ENCODE data around the gene COL28A1.
"Not testable (repeated sequence)": the region's sequence is repeated elsewhere in the genome, so short reads cannot be mapped to it uniquely, and the experiment has no call there.

COL28A1 gene

GRCh38 chr7:7408001-7408770 lies 127.5 kb downstream of the COL28A1 start:
- FAIRE-seq = no peak

GRCh38 chr7:7405461-7405860 lies 130.2 kb downstream of the COL28A1 start:
- no peak for FAIRE-seq

GRCh38 chr7:7399707-7400106 lies 136.0 kb downstream of the COL28A1 start:
- FAIRE-seq = no peak

DNA sequence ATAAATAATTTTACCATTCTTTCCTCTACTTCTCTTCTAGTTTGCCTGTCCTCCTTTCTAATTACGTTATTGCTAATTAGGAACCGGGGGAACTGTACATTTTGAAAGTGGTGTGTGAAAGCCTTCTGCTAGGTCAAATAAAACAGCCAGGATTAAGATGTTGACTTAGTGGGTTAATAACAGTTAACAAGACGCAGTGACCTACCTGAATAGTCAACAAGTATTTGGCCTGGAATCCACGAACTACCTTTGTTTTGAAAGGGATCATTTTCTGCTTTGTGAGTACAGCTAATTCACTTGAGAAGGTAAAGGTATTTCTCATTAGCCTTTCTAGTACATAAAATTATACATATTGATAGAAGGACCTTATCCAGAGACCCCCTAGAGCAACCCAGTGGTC lies 139.9 kb downstream of the COL28A1 start:
- no peak for FAIRE-seq

DNA sequence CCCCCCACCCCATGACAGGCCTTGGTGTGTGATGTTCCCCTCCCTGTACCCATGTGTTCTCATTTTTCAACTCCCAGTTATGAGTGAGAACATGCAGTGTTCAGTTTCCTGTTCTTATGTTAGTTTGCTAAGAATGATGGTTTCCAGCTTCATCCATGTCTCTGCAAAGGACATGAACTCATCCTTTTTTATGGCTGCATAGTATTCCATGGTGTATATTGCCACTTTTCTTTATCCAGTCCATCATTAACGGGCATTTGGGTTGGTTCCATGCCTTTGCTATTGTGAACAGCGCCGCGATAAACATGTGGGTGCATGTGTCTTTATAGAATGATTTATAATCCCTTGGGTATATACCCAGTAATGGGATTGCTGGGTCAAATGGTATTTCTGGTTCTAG lies 147.5 kb downstream of the COL28A1 start:
- not testable (repeated sequence) for FAIRE-seq

DNA sequence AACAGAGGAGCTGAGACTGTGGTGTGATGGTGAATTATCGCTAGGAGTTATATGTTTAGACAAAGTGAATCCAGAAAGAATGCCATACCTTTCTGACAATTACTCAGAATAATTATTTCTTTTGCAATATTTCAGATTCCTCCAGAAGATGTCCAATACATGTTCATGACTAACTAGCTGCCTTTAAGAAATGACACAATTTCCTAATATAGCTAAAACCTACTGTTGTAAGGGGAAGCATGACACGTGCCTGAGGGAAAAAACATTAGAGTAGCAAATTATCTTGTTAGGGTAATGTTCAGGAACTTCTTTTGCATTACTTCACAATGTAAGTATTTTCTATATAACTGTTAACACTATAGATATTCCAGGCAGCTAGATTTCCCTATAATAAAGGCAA lies 150.3 kb downstream of the COL28A1 start:
- FAIRE-seq = no peak

DNA sequence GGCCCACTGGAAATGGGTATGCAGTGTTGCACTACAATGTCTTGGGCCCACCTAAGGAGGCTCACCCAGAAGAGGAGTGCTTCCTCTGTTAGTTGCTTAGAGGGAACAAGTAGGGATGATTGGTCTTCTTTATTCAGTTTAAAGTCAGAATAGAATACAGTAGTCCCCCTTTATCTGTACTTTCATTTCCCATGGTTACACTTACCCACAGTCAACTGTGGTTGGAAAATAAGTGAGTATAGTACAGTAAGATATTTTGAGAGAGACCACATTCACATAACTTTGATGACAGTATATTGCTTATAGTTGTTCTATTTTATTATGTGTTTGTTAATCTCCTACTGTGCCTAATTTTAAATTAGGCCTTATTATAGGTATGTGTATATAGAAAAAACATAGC lies 151.4 kb downstream of the COL28A1 start:
- no peak for FAIRE-seq

DNA sequence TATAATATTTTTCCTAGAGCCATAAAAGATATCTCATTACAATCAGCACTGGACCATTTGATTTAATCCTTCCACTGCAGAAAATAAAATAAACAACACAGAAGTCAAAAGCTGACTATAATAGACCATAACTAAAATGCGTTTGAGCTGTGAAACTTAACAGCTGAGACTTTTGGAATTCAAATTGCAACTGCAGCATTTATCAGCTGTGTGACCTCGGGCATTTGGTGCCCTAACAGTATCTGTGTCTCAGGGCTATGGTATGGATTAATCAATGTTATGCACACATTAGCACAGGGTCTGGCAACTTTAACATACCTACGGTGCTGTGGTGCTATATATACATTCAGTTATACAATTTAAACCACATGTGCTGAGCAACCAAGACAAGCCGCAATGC lies 160.1 kb downstream of the COL28A1 start:
- FAIRE-seq = no peak

DNA sequence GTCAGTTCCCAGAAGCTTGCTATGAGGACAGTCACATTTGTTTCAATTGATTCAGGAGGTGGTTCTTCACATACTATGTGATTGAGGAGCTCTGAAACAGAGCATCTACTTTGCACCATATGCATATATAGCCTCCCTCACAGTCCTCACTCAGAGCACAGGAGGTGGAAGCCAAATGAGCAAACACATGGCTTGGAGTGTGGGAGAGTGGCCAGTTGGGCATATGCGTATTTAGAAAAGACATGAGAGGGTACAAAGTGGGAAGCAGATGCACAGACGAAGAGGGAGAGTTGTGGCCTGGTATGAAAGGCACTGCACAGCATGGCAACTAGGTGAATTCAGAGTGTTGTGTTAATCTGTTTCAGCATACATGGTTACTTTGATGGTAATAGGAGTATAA lies 165.6 kb downstream of the COL28A1 start:
- FAIRE-seq = no peak

DNA sequence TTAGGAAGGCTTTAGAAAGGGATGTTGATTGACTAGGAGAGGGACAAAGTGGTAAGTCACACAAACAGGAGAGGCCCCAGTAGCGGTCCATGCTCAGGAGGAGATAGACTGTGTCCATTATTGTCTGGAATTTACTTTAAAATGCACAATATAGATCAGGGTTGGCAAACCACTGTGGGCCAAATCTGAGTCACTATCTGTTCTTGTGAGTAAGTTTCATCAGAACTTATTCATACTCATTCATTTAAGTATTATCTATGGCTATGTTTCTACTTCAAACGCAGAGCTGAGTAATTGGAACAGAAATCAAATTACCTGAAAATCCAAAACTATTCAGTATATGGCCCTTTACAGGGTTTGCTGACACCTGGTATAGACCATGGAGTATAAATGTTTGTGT lies 166.5 kb downstream of the COL28A1 start:
- no peak for FAIRE-seq

DNA sequence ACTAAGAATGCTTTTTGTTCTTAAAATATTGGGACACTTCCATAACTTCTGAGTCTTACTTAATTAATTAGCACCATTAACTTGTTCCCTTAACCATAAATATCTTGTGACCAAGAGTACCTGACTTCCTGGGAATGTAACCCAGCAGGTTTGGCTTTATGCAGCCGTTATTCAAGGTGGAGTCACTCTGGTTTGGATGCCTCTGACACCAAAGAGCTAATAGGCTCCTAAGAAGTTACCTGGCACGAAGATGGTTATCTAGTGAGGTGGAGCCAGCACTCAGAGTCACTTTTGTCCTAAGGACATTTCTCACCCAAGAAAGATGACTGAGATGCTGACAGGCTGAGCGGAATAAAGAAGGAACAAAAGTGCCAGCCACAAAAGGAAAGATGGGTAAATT lies 181.0 kb downstream of the COL28A1 start:
- FAIRE-seq = no peak

- no peak for FAIRE-seq
Measured at GRCh38 chr7:7352845-7353244, 182.8 kb downstream of the COL28A1 start.

DNA sequence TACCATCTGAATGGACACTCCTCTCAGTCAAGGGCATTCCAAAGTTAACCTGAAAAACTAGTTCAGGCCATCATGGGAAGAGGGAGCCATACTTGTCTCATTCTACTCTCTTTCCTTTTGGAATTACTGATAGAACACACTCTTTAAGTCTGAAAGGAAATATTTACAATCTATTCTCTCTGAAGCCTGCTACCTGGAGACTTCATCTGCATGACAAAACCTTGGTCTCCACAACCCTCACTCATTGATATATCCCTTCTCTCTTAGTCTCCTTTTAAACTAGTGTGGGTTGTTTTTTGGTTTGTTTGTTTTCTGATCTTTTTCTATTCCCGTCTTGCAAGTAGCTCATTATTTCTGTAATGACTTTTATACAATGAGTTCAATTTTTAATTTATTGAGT lies 183.8 kb downstream of the COL28A1 start:
- FAIRE-seq = no peak

- FAIRE-seq = no peak
Measured at GRCh38 chr7:7351156-7351555, 184.5 kb downstream of the COL28A1 start.

- FAIRE-seq = no peak
Measured at GRCh38 chr7:7349156-7349555, 186.5 kb downstream of the COL28A1 start.

DNA sequence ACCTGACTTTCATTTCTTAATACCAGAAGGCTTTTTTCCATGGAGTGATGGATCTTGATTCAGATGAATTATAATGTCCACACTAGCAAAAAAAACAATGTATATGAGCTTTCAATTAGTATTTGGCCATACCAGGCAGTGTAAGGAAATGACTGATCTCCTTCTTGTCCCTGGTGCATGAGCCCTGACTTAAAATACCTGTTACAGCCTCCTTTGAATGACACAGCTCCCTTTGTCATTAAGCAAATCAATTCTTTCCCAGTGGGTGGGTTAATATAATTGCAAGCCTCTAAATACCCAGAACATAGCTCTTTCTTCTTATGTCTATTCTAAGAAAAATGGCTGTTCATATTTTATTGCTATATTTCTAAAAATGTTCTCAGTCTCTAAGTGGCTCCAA lies 188.6 kb downstream of the COL28A1 start:
- no peak for FAIRE-seq

- FAIRE-seq = no peak
Measured at GRCh38 chr7:7344583-7344982, 191.1 kb downstream of the COL28A1 start.

DNA sequence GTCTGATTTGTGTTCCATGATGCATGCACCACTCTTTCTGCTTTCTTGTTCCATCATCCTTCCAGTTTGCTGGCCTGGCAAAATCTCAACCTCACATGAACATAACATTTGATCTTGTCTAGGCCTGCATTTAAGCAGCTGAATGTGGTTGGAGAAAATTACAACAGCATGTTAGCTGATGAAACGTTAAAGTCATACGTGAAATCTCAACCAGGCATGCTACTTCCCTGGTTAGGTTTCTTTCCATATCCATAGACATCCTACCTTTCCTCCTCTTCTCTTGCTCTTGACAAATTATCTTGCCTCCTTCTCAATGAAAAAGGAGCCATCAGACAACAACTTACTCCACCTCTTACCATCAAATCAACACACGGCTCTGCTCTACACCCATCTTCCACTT lies 199.8 kb downstream of the COL28A1 start:
- FAIRE-seq = no peak

GRCh38 chr7:7335215-7335614 lies 200.5 kb downstream of the COL28A1 start:
- no peak for FAIRE-seq

DNA sequence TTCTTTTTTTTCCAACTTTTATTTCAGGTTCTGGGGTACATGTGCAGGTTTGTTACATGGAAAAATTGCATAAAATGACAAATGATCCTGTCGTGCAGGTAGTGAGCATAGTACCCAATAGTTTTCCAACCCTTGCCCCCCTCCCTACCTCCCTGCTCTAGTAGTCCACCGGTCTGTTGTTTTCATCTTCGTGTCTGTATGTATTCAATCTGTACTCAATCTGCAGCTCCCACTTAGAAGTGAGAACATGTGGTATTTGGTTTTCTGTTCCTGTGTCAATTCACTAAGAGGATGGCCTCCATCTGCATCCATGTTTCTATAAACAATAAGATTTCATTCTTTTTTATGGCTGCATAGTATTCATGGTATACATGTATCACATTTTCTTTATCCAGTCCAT lies 202.1 kb downstream of the COL28A1 start:
- no peak for FAIRE-seq

- FAIRE-seq = no peak
Measured at GRCh38 chr7:7331523-7331922, 204.2 kb downstream of the COL28A1 start.

DNA sequence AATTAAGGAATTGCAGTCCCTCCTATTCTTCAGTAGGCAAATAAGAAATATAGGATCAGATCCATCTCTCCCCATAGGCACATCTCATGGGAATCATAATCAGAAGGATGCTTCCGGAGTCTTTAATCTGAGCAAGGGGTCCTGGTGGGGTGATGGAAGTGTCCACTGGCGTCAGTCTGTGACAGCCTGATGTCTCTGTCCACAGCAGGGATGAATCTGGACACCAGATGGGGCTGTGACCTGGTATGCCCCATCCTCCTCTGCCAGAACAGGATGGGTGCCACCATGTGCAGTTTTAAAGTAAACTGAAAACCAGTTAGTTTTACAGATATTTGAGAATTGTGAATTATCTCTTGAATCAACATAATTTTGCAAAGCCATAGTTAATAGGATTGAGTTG lies 204.7 kb downstream of the COL28A1 start:
- no peak for FAIRE-seq

GRCh38 chr7:7329326-7329725 lies 206.3 kb downstream of the COL28A1 start:
- no peak for FAIRE-seq

GRCh38 chr7:7327423-7327822 lies 208.2 kb downstream of the COL28A1 start:
- no peak for FAIRE-seq

- FAIRE-seq = no peak
Measured at GRCh38 chr7:7324698-7325097, 211.0 kb downstream of the COL28A1 start.

All from A204.1 (cell line).